K562 (cell line): ENCODE results near the gene APOC4. TPM values are rescaled to one million over a fixed set of nuclear protein-coding genes. Genes with fewer than 3 reads are reported as not detected.

Experiments used
- ATAC-seq: fragments of 200-7000 bp; cut with Tn5 transposase; 3 replicates; pipeline ENCODE4 v1.9.1; 2020; ENCODE audit warnings: moderate library complexity
- BruUV-seq: library from RNA; stranded (reverse); fragments of 400-500 nt; replicated peaks from 2 replicates; lab custom pipeline; 2021; lab: Mats Ljungman, UMichigan
- CTCF ChIA-PET: fragments of 300-600 bp; formaldehyde crosslinking; extraction: SDS; loops from one replicate; lab custom pipeline; 2021; ENCODE audit warnings: low intra/inter-chr PET ratio; lab: Yijun Ruan, JAX
- POLR2A ChIA-PET: fragments of 300-600, 350-650 bp; sonication (Branson Sonifier 250); formaldehyde crosslinking; extraction: SDS; loops from one replicate; lab custom pipeline; 2021; ENCODE audit warnings: antibody characterized with exemption, inconsistent platforms; lab: Yijun Ruan, JAX
- DNase-seq, 4 experiments: peaks; one replicate each; pipeline versions ENCODE4 v3.0.0 to v3.0.0-alpha.2; 2011 to 2018; ENCODE audit warnings: low spot score in 3 of 4, mixed read lengths in 3 of 4; ENCODE audit errors: extremely low read depth in 1 of 4
- FAIRE-seq: peaks from 2 replicates; lab custom pipeline; 2011; peaks lifted over from hg19 to GRCh38; lab: Jason Lieb, UNC
- H2AFZ ChIP-seq: 2 replicates; pipeline ENCODE4 v1.6.0; 2011; ENCODE audit warnings: low read depth, low read length, control low read depth, inconsistent platforms
- H3K27ac ChIP-seq: fragments of 200-600 bp; 3 replicates; pipeline ENCODE4 v1.8.0; 2011; ENCODE audit warnings: low read depth, mild to moderate bottlenecking, control low read depth, inconsistent platforms, low read length, moderate library complexity, mixed read lengths; ENCODE audit errors: extremely low read depth
- H3K27me3 ChIP-seq, 2 experiments: fragments of 300-600 bp in 1 of 2; 2 replicates in 1 of 2; 3 replicates in 1 of 2; pipeline versions ENCODE4 v1.6.0 to v1.8.0; 2011; ENCODE audit warnings: inconsistent platforms in 2 of 2, low read length in 2 of 2, mild to moderate bottlenecking in 1 of 2, mixed read lengths in 1 of 2, moderate library complexity in 1 of 2; ENCODE audit not compliant: control insufficient read depth in 2 of 2, insufficient read depth in 2 of 2
- H3K36me3 ChIP-seq: fragments of 300-600 bp; 3 replicates; pipeline ENCODE4 v1.8.0; 2011; ENCODE audit warnings: mild to moderate bottlenecking, low read length, inconsistent platforms; ENCODE audit not compliant: control insufficient read depth, insufficient read depth
- H3K4me1 ChIP-seq, 2 experiments: fragments of 200-600 bp in 1 of 2; replicated peaks in 1 of 2; 2 replicates in 1 of 2; 3 replicates in 1 of 2; pipeline versions ENCODE4 v1.5.1 to v1.8.0; 2011; ENCODE audit warnings: inconsistent platforms in 2 of 2, low read length in 2 of 2, mild to moderate bottlenecking in 1 of 2, mixed read lengths in 1 of 2, moderate library complexity in 1 of 2; ENCODE audit not compliant: control insufficient read depth in 2 of 2, insufficient read depth in 2 of 2
- H3K4me2 ChIP-seq: 2 replicates; pipeline ENCODE4 v1.6.1; 2011; ENCODE audit warnings: low read length, control low read depth, inconsistent platforms, mixed read lengths; ENCODE audit not compliant: insufficient read depth
- H3K4me3 ChIP-seq: fragments of 200-600 bp; sonication (generic), shearing (Covaris generic); 2 replicates; pipeline ENCODE4 v1.5.1; 2016; ENCODE audit warnings: control low read depth, inconsistent platforms
- H3K79me2 ChIP-seq: fragments of 200-600 bp; 3 replicates; pipeline ENCODE4 v1.8.0; 2011; ENCODE audit warnings: low read length, inconsistent platforms; ENCODE audit not compliant: control insufficient read depth, insufficient read depth
- H3K9ac ChIP-seq, 2 experiments: 2 replicates each; pipeline versions ENCODE4 v1.6.0 to v1.6.1; 2011; ENCODE audit warnings: low read depth in 2 of 2, low read length in 2 of 2, control low read depth in 1 of 2, inconsistent platforms in 1 of 2, mild to moderate bottlenecking in 1 of 2, mixed read lengths in 1 of 2; ENCODE audit not compliant: insufficient read depth in 1 of 2
- H3K9me1 ChIP-seq: one replicate; pipeline ENCODE4 v1.6.0; 2011; ENCODE audit warnings: inconsistent platforms, mild to moderate bottlenecking, low read length, moderate library complexity; ENCODE audit not compliant: control insufficient read depth, insufficient read depth
- H3K9me3 ChIP-seq: replicated peaks from 2 replicates; pipeline ENCODE4 v1.5.1; 2011; ENCODE audit warnings: low read depth, low read length, inconsistent platforms; ENCODE audit not compliant: control insufficient read depth, insufficient read depth
- H4K20me1 ChIP-seq: replicated peaks from 2 replicates; pipeline ENCODE4 v1.6.1; 2011; ENCODE audit warnings: low read length, inconsistent platforms, mixed read lengths; ENCODE audit not compliant: control insufficient read depth, insufficient read depth
- BMI1 ChIP-seq: fragments of 150-350 bp; IDR thresholded peaks from 2 replicates; pipeline ENCODE4 v1.6.1; 2014; ENCODE audit warnings: low read length
- E2F1 ChIP-seq: sonication (generic); formaldehyde crosslinking; IDR thresholded peaks from 2 replicates; pipeline ENCODE4 v1.8.1; 2023; ENCODE audit warnings: mild to moderate bottlenecking, missing genetic modification reagents, moderate library complexity
- FUS ChIP-seq: fragments of 200-400 bp; formaldehyde crosslinking; optimal IDR thresholded peaks from 2 replicates; pipeline ENCODE3; 2017; ENCODE audit warnings: low read depth, low read length
- WHSC1 ChIP-seq: IDR thresholded peaks from one replicate; pipeline ENCODE4 v1.6.1; 2012; ENCODE audit warnings: low read length, control low read depth, inconsistent platforms
- ZNF121 ChIP-seq: sonication (generic); formaldehyde crosslinking; conservative IDR thresholded peaks from 2 replicates; pipeline ENCODE4 v1.8.0; 2022; ENCODE audit warnings: missing genetic modification reagents
- ZNF133 ChIP-seq: fragments of 250-450 bp; sonication (Bioruptor Pico); IDR thresholded peaks from 2 replicates; pipeline ENCODE4 v1.4.0; 2020; ENCODE audit warnings: mild to moderate bottlenecking
- ZNF23 ChIP-seq: fragments of 250-450 bp; sonication (Bioruptor Pico); IDR thresholded peaks from 2 replicates; pipeline ENCODE4 v1.4.0; 2020; ENCODE audit warnings: mild to moderate bottlenecking
- ZNF253 ChIP-seq: fragments of 250-450 bp; sonication (Bioruptor Pico); conservative IDR thresholded peaks from 2 replicates; pipeline ENCODE4 v1.6.1; 2021; ENCODE audit warnings: mild to moderate bottlenecking
- WGBS: fragments of 100-300 bp; shearing (Covaris generic); methylation state at CpG from one replicate; pipeline ENCODE4 v1.1.6; 2016; ENCODE audit warnings: low coverage, mixed read lengths; ENCODE audit not compliant: insufficient coverage; ENCODE audit errors: missing lambda C conversion rate; 5-methylcytosine and 5-hydroxymethylcytosine counted together
- in situ Hi-C: fragments of 300-500 bp; cut with MboI; formaldehyde crosslinking; loops from 4 replicates; pipeline ENCODE4 v1.15.0; 2018; ENCODE audit warnings: inconsistent platforms, mixed read lengths
- intact Hi-C: fragments of 100-400 bp; cut with micrococcal nuclease; formaldehyde crosslinking; loops from 2 replicates; pipeline ENCODE4 v1.14.2; 2022
- polyA plus RNA-seq, 8 experiments: library from polyadenylated mRNA; depleted of rRNA in 4 of 8; stranded (reverse) in 5 of 8; unstranded in 3 of 8; fragments of >200 nt; fragmentation: Nextera tagmentation in 2 of 8; fragmentation: Illumina TruSeq in 1 of 8; extraction: Ambion mirVana in 2 of 8; extraction: Trizol in 1 of 8; gene quantifications; 2 replicates each; pipeline versions ENCODE4 v1.2.1 to v1.2.3, GENCODE V29; 2011 to 2014; ENCODE audit warnings: inconsistent platforms in 1 of 8, missing spikeins in 1 of 8
- total RNA-seq, 7 experiments: library from RNA; depleted of rRNA in 6 of 7; stranded (reverse); fragments of >200 nt in 6 of 7; fragmentation: Illumina TruSeq in 2 of 7; extraction: Trizol in 2 of 7; gene quantifications; 2 replicates each; pipeline versions ENCODE4 v1.2.1 to v1.2.3, GENCODE V29; 2011 to 2021; ENCODE audit warnings: low replicate concordance in 1 of 7

Gene APOC4
- total and polyA plus RNA-seq, 9 of the 15 experiments (the other 6 are each of a cell fraction or from before 2014, with no cell fraction given): 0.46 TPM; not detected in 8

DNA sequence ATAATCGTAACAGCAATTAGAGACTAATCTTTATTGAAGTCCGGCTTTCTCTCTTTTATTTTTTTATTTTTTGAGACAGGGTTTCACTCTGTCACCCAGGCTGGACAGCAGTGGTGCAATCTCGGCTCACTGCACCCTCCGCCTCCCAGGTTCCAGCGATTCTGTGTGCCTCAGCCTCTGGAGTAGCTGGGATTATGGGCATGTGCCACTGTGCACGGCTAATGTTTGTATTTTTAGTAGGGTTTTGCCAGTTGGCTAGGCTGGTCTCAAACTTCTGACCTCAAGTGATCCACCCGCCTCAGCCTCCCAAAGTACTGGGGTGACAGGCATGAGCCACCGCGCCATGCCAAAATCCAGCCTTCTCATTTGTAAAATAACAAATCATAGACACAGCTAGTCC is 7.5 kb downstream of the APOC4 start:
- CTCF ChIA-PET: interaction anchor here (0.6 kb wide), 1 partner anchor 46 kb away, joined by 3 read pairs; no protein-coding TSS in a partner anchor
- intact Hi-C loops: no loop called here
- ATAC-seq: no peak

More for the DNA sequence above, 7.5 kb downstream of the APOC4 start:
- Histone ChIP-seq H4K20me1 (no peaks in the 10 kb centered on the region), H3K79me2 (peaks cover 7% of the 10 kb centered on the region; the same call in 2 of the 3 replicates), H3K36me3 (no peaks in the 10 kb centered on the region), H3K27ac (no peak overlapping the region), H2AFZ (no peak overlapping the region), H3K4me3 (no peak overlapping the region), H3K4me2 (no peak overlapping the region), H3K27me3 (no peaks in the 10 kb centered on the region), H3K4me1 (peaks cover 2 to 31% of the 10 kb centered on the region in 2 experiments; a peak in 4 of 5 replicates), H3K9me3 (no peaks in the 10 kb centered on the region), H3K9me1 (no peaks in the 10 kb centered on the region), H3K9ac (no peak overlapping the region)
- WGBS: 69% methylated on average over 9 of the region's 9 CpGs
- no TSS peak for BruUV-seq
- FAIRE-seq (no peak), DNase-seq (no peak)
- POLR2A ChIA-PET: no interaction called here
- in situ Hi-C loops: no loop called here
- TF ChIP-seq BMI1 (no peak), FUS (no peak), ZNF253 (CRISPR knock-in tag) (no peak), ZNF121 (CRISPR knock-in tag) (no peak), ZNF133 (no peak), WHSC1 (no peak), ZNF23 (CRISPR knock-in tag) (no peak), E2F1 (no peak)
